MM.1S (cell line): ENCODE data around the gene FEM1A.

Source experiments
- DNase-seq: peaks from one replicate; pipeline ENCODE4 v3.0.0-alpha.2; 2015
- H2AFZ ChIP-seq: fragments of 300-600 bp; sonication (generic); 2 replicates; pipeline ENCODE4 v1.6.0; 2016; ENCODE audit warnings: antibody characterized with exemption, low read length
- H3F3A ChIP-seq: fragments of 300-600 bp; sonication (generic); 2 replicates; pipeline ENCODE4 v1.6.1; 2016; ENCODE audit warnings: mild to moderate bottlenecking, antibody characterized with exemption, low read length, moderate library complexity, mixed read lengths; ENCODE audit not compliant: insufficient read depth
- H3K27ac ChIP-seq: fragments of 300-600 bp; sonication (generic); 2 replicates; pipeline ENCODE4 v1.5.1; 2016; ENCODE audit warnings: mild to moderate bottlenecking, low read length
- H3K27me3 ChIP-seq: fragments of 300-600 bp; sonication (generic); replicated peaks from 2 replicates; pipeline ENCODE4 v1.6.0; 2016; ENCODE audit warnings: low read length; ENCODE audit not compliant: insufficient read depth
- H3K36me3 ChIP-seq: fragments of 300-600 bp; sonication (generic); replicated peaks from 2 replicates; pipeline ENCODE4 v1.6.1; 2016; ENCODE audit warnings: mild to moderate bottlenecking, low read length, mixed read lengths; ENCODE audit not compliant: insufficient read depth
- H3K4me1 ChIP-seq: fragments of 300-600 bp; sonication (generic); 2 replicates; pipeline ENCODE4 v1.6.1; 2016; ENCODE audit warnings: low read length, mixed read lengths
- H3K4me2 ChIP-seq: fragments of 300-600 bp; sonication (generic); 2 replicates; pipeline ENCODE4 v1.6.0; 2016; ENCODE audit warnings: low read depth, low read length
- H3K4me3 ChIP-seq: fragments of 300-600 bp; sonication (generic); 2 replicates; pipeline ENCODE4 v1.5.1; 2016; ENCODE audit warnings: low read length, mixed read lengths
- H3K79me2 ChIP-seq: fragments of 300-600 bp; sonication (generic); 2 replicates; pipeline ENCODE4 v1.6.1; 2016; ENCODE audit warnings: mixed run types, low read length, mixed read lengths
- H3K9ac ChIP-seq: fragments of 300-600 bp; sonication (generic); 2 replicates; pipeline ENCODE4 v1.6.1; 2016; ENCODE audit warnings: low read length, mixed read lengths
- H3K9me2 ChIP-seq: fragments of 300-600 bp; sonication (generic); replicated peaks from 2 replicates; pipeline ENCODE4 v1.6.1; 2016; ENCODE audit warnings: mild to moderate bottlenecking, low read length, mixed read lengths; ENCODE audit not compliant: insufficient read depth
- H3K9me3 ChIP-seq: fragments of 300-600 bp; sonication (generic); replicated peaks from 2 replicates; pipeline ENCODE4 v1.6.1; 2016; ENCODE audit warnings: mild to moderate bottlenecking, low read length, mixed read lengths; ENCODE audit not compliant: insufficient read depth
- H4K20me1 ChIP-seq: fragments of 300-600 bp; sonication (generic); 2 replicates; pipeline ENCODE4 v1.6.1; 2016; ENCODE audit warnings: mild to moderate bottlenecking, low read length, moderate library complexity, mixed read lengths; ENCODE audit not compliant: insufficient read depth
- EZH2 ChIP-seq: fragments of 300-600 bp; sonication (generic); optimal IDR thresholded peaks from 2 replicates; pipeline ENCODE3; 2017; ENCODE audit warnings: low read depth, mild to moderate bottlenecking, antibody characterized with exemption, low read length, mixed read lengths
- EZH2phosphoT487 ChIP-seq: fragments of 300-600 bp; sonication (generic); IDR thresholded peaks from 2 replicates; pipeline ENCODE4 v1.6.1; 2018; ENCODE audit warnings: antibody characterized with exemption, low read length
- TF ChIP-seq, protein P1 (sequence below): fragments of 300-600 bp; sonication (generic); IDR thresholded peaks from 2 replicates; pipeline ENCODE4 v1.5.1; 2016; ENCODE audit warnings: antibody characterized with exemption, low read length, mixed read lengths

The FEM1A gene

DNA sequence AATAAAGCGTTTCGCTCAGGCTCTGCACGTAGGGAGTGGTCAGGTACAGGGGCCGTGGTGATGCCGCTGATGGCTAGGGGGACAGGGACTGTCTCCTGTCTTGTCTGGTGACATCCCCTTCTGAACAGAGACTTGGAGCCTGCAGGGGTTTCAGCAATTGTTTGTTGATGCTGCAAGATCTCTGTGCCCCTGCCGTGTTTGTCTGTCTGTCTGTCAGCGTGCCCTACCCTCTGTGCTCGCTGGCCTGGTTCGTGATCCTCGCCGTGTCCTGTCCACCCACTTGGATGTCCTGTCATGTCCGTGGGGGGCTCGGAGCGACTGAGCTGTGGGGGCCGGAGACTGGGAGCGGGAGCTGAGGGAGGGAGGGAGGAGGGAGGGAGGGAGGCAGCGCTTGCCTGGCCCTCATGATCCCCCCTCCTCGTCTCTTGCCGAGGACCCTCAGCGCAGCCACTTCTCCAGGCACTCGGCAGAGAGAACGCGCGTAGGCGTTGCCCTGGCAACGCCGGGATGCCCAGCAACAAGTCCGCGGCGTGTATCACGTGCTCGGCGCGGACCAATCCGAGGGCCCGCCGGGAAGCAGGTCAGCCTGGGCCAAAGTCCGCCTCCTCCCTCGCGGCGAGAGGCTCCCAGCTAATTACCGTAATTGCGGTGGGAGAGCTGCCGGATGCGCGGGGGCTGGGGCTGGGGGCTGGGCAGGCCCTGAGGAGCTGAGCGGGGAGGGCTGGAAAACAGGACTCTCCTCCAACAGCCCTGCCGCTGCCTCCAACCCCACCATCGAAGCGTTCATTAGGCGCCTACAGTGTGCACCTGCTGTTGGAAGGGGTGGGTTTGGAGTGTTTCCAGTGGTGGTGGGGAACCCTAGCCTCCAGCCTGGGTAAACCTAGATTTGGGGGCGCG, 31.9 kb upstream of the FEM1A start:
- H4K20me1 ChIP-seq, result no peaks in the 10 kb centered on the region
- H3F3A ChIP-seq, result no peaks in the 10 kb centered on the region
- peak overlapping the region; percentile 48 for H3K4me3 ChIP-seq
- peak; percentile 93 for DNase-seq
- H3K9me2 ChIP-seq, result no peaks in the 10 kb centered on the region
- no peaks in the 10 kb centered on the region for H3K36me3 ChIP-seq
- H3K27ac ChIP-seq, result no peak overlapping the region
- peaks cover 93% of the 10 kb centered on the region for H3K27me3 ChIP-seq
- TF ChIP-seq EZH2phosphoT487 (no peak), EZH2 (no peak)
- TF ChIP-seq, protein P1, sequence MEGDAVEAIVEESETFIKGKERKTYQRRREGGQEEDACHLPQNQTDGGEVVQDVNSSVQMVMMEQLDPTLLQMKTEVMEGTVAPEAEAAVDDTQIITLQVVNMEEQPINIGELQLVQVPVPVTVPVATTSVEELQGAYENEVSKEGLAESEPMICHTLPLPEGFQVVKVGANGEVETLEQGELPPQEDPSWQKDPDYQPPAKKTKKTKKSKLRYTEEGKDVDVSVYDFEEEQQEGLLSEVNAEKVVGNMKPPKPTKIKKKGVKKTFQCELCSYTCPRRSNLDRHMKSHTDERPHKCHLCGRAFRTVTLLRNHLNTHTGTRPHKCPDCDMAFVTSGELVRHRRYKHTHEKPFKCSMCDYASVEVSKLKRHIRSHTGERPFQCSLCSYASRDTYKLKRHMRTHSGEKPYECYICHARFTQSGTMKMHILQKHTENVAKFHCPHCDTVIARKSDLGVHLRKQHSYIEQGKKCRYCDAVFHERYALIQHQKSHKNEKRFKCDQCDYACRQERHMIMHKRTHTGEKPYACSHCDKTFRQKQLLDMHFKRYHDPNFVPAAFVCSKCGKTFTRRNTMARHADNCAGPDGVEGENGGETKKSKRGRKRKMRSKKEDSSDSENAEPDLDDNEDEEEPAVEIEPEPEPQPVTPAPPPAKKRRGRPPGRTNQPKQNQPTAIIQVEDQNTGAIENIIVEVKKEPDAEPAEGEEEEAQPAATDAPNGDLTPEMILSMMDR, result no peak
- no peaks in the 10 kb centered on the region for H3K4me1 ChIP-seq
- H3K9me3 ChIP-seq, result no peaks in the 10 kb centered on the region
- no peak overlapping the region for H3K9ac ChIP-seq
- H3K4me2 ChIP-seq, result peak overlapping the region; percentile 91
- peak overlapping the region; percentile 33; the same call in 1 of the 2 replicates for H2AFZ ChIP-seq
- no peaks in the 10 kb centered on the region for H3K79me2 ChIP-seq

DNA sequence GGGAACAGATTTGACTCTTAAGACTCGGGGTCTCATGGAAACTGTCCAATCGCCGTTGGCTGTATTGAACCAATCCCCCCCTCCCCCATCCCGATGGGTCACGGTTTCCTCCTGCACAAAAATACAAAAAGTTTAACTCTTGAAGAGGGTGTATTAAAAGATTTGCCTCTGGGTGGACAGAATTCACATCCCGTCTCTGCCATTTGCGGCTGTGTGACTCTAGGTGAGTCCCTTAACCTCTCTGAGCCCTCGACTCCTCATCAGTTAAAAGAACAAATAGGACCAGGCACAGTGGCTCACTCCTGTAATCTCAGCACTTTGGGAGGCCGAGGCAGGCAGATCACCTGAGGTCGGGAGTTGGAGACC, 31.3 kb upstream of the FEM1A start:
- H2AFZ ChIP-seq, result peak overlapping the region; percentile 33; the same call in 1 of the 2 replicates
- H3K4me1 ChIP-seq, result no peaks in the 10 kb centered on the region
- H3K36me3 ChIP-seq, result no peaks in the 10 kb centered on the region
- TF ChIP-seq EZH2phosphoT487 (no peak), EZH2 (no peak)
- TF ChIP-seq, protein P1, result no peak
- H3F3A ChIP-seq, result no peaks in the 10 kb centered on the region
- no peak overlapping the region for H3K27ac ChIP-seq
- no peaks in the 10 kb centered on the region for H3K9me2 ChIP-seq
- H3K9me3 ChIP-seq, result no peaks in the 10 kb centered on the region
- H3K27me3 ChIP-seq, result peaks cover 92% of the 10 kb centered on the region
- no peaks in the 10 kb centered on the region for H4K20me1 ChIP-seq
- H3K4me2 ChIP-seq, result peak overlapping the region; percentile 91
- no peak for DNase-seq
- H3K9ac ChIP-seq, result no peak overlapping the region
- H3K79me2 ChIP-seq, result no peaks in the 10 kb centered on the region
- peak overlapping the region; percentile 48 for H3K4me3 ChIP-seq

DNA sequence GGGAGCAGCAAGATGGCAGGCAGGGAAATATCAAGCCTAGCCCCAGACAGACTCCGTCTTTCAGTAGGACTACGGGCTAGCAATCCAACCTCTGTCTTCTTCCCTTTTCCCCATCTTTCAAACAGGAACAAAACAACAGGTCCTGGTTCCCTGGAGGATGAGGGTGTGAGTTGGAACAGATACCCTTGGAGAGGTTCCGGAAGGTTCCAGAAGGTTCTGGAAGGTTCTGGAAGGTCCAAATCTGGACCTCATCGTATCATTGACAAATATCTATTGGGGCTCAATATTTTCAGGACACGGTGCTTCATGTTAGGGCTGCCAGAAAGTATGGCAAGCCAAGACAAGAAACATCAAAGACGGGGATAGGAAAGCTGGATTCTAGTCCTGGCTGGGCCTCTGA, 28.5 kb upstream of the FEM1A start:
- H3K9ac ChIP-seq, result no peak overlapping the region
- H3K4me1 ChIP-seq, result no peaks in the 10 kb centered on the region
- DNase-seq, result no peak
- H3K9me2 ChIP-seq, result no peaks in the 10 kb centered on the region
- H3F3A ChIP-seq, result no peaks in the 10 kb centered on the region
- H3K27ac ChIP-seq, result no peak overlapping the region
- no peaks in the 10 kb centered on the region for H4K20me1 ChIP-seq
- no peaks in the 10 kb centered on the region for H3K79me2 ChIP-seq
- no peaks in the 10 kb centered on the region for H3K9me3 ChIP-seq
- no peak overlapping the region for H2AFZ ChIP-seq
- no peak overlapping the region for H3K4me2 ChIP-seq
- peaks cover 85% of the 10 kb centered on the region for H3K27me3 ChIP-seq
- H3K4me3 ChIP-seq, result no peak overlapping the region
- TF ChIP-seq EZH2, result no peak
- TF ChIP-seq, protein P1, result no peak
- H3K36me3 ChIP-seq, result no peaks in the 10 kb centered on the region
